Measurements from ENCODE around the gene RASGRP4.
A peak's percentile ranks its signal among the peaks of the same experiment; 100 is the strongest.

The RASGRP4 gene

DNA sequence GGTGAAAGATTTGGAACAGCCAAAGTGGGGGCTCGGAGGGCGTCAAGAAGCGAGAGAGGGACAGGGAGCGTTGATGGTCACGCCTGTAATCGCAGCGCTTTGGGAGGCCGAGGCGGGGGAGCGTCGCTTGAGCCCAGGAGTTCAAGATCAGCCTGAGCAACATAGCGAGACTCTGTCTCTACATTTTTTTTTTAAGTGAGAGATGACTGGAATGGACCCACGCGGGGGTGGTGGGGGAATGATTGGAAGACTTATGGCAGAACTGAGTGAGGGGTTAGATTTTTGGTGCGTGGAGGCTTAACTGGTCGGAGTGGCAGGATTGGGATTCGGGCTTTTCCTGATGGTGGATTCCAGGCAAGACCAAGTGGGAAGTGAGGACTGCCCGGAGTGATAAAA lies 50.9 kb downstream of the RASGRP4 start (continued):
- TF ChIP-seq ZNF423 (tag by site-specific recombination; IDR thresholded peaks at IDR 0.05), result 0 out of 2 replicates have a peak, but pooled peaks have one; percentile 11
- 0 out of 2 replicates have a peak, but pooled peaks have one; percentile 84 for TF ChIP-seq ZFP37 (tag by site-specific recombination; IDR thresholded peaks at IDR 0.05)
- peak; percentile 9 for TF ChIP-seq ZNF121 (tag by site-specific recombination; IDR thresholded peaks at IDR 0.05)

DNA sequence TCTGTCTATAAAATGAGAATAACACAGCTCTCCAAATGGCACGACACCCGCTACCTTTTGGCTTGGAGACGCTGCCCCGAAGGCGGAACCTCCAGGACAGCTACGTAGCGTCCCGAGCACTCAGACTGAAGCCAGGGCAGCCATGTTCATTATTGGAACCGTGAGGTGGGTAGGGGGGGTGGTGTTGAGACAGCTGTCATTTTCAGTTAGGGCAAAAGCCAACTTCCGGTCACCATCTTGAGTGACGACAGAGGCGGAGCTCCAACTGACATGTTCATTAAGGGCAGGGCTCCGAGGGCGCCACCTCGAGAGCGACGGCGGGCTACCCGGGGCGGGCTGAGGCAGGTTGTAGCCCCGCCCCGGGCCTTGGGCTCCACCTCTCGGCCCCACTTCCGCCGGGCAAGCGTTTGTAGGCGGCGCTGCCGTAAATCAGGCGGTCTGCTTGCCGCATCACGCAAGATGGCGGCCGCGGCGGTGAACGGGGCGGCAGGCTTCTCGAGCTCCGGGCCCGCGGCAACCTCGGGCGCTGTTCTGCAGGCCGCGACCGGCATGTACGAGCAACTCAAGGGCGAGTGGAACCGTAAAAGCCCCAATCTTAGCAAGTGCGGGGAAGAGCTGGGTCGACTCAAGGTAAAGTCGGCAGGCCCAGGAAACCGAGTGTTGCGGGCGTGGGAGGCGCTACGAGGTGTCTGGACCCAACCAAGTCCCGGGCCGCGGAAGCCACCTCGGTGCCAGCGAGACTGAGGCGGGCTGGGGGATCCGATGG lies 51.5 kb downstream of the RASGRP4 start, which contains the start of gene PSMD8:
Gene PSMD8 (plus strand): TSS at position 240 of the 766 bp plus-strand sequence. CDS start 31 bp downstream, at position 271.
- ChIA-PET POLR2A (interaction anchor here (0.5 to 3.7 kb wide), 54 partner anchors 9 to 1061 kb away, joined by 3 to 223 read pairs (median 5); partner anchors contain the start of genes ACTN4, CATSPERG, EIF3K and FAM98C), CTCF (interaction anchor here (0.6 to 4.0 kb wide), 21 partner anchors 10 to 864 kb away, joined by 3 to 37 read pairs (median 4); partner anchors contain the start of genes CATSPERG, FAM98C, GGN and SIPA1L3)
- Histone ChIP-seq H3K4me1 (ENCODE audit: control insufficient read depth, insufficient read depth, low read length) (peaks cover 20% of the 10 kb centered on the region), H3K9me3 (ENCODE audit: control insufficient read depth, insufficient read depth, low read depth, low read length) (no peaks in the 10 kb centered on the region), H3K27ac (ENCODE audit: extremely low read depth, low read depth, low read length) (peak within 1 kb of the TSS; percentile 93), H3K4me3 (ENCODE audit: low read depth, low read length) (peak within 1 kb of the TSS; percentile 70), H3K36me3 (ENCODE audit: control insufficient read depth in 2 of 2, insufficient read depth in 1 of 2, low read length in 2 of 2) (peaks cover 30 to 36% of the 10 kb centered on the region in 2 experiments)
- TF ChIP-seq OVOL3 (tag by site-specific recombination; IDR thresholded peaks at IDR 0.05) (peak; percentile 99), KLF1 (tag by site-specific recombination; IDR thresholded peaks at IDR 0.05) (peak; percentile 88), MYNN (tag by site-specific recombination; IDR thresholded peaks at IDR 0.05; ENCODE audit: borderline replicate concordance) (peak; percentile 54; the same call in 1 of the 2 replicates), ZNF426 (tag by site-specific recombination; IDR thresholded peaks at IDR 0.05) (no peak), ZNF248 (tag by site-specific recombination; IDR thresholded peaks at IDR 0.05) (no peak), ZNF664 (tag by site-specific recombination; IDR thresholded peaks at IDR 0.05) (no peak; the same call in 1 of the 2 replicates), ZBTB7A (tag by site-specific recombination; IDR thresholded peaks at IDR 0.05; ENCODE audit: low read depth) (peak; percentile 96), ZNF404 (tag by site-specific recombination; IDR thresholded peaks at IDR 0.05) (no peak), ZNF214 (tag by site-specific recombination; IDR thresholded peaks at IDR 0.05; ENCODE audit: borderline replicate concordance) (no peak), ZNF132 (tag by site-specific recombination; IDR thresholded peaks at IDR 0.05; ENCODE audit: borderline replicate concordance) (no peak), ZNF174 (tag by site-specific recombination; IDR thresholded peaks at IDR 0.05) (no peak), TCF7L2 (IDR thresholded peaks at IDR 0.05; ENCODE audit: borderline replicate concordance, low read depth, low read length) (peak; percentile 75; the same call in 1 of the 2 replicates), ZNF341 (tag by site-specific recombination; IDR thresholded peaks at IDR 0.05; ENCODE audit: low read depth) (peak; percentile 96), ZFP3 (tag by site-specific recombination; IDR thresholded peaks at IDR 0.05; ENCODE audit: low read depth) (peak; percentile 10; the same call in 1 of the 2 replicates), ZNF561 (tag by site-specific recombination; IDR thresholded peaks at IDR 0.05; ENCODE audit: borderline replicate concordance) (peak; percentile 83), ZNF184 (tag by site-specific recombination; IDR thresholded peaks at IDR 0.05) (no peak), KLF10 (tag by site-specific recombination; IDR thresholded peaks at IDR 0.05) (peak; percentile 90), ZNF266 (tag by site-specific recombination; IDR thresholded peaks at IDR 0.05; ENCODE audit: low read depth) (no peak; the same call in 1 of the 2 replicates)
- TF ChIP-seq, protein P1, sequence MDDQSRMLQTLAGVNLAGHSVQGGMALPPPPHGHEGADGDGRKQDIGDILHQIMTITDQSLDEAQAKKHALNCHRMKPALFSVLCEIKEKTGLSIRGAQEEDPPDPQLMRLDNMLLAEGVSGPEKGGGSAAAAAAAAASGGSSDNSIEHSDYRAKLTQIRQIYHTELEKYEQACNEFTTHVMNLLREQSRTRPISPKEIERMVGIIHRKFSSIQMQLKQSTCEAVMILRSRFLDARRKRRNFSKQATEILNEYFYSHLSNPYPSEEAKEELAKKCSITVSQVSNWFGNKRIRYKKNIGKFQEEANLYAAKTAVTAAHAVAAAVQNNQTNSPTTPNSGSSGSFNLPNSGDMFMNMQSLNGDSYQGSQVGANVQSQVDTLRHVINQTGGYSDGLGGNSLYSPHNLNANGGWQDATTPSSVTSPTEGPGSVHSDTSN (CRISPR knock-in tag; IDR thresholded peaks at IDR 0.05), result peak; percentile 93
- TF ChIP-seq, protein P2, sequence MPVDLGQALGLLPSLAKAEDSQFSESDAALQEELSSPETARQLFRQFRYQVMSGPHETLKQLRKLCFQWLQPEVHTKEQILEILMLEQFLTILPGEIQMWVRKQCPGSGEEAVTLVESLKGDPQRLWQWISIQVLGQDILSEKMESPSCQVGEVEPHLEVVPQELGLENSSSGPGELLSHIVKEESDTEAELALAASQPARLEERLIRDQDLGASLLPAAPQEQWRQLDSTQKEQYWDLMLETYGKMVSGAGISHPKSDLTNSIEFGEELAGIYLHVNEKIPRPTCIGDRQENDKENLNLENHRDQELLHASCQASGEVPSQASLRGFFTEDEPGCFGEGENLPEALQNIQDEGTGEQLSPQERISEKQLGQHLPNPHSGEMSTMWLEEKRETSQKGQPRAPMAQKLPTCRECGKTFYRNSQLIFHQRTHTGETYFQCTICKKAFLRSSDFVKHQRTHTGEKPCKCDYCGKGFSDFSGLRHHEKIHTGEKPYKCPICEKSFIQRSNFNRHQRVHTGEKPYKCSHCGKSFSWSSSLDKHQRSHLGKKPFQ (tag by site-specific recombination; IDR thresholded peaks at IDR 0.05), result peak; percentile 9; the same call in 1 of the 2 replicates
- TF ChIP-seq, protein P3, sequence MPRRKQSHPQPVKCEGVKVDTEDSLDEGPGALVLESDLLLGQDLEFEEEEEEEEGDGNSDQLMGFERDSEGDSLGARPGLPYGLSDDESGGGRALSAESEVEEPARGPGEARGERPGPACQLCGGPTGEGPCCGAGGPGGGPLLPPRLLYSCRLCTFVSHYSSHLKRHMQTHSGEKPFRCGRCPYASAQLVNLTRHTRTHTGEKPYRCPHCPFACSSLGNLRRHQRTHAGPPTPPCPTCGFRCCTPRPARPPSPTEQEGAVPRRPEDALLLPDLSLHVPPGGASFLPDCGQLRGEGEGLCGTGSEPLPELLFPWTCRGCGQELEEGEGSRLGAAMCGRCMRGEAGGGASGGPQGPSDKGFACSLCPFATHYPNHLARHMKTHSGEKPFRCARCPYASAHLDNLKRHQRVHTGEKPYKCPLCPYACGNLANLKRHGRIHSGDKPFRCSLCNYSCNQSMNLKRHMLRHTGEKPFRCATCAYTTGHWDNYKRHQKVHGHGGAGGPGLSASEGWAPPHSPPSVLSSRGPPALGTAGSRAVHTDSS (tag by site-specific recombination; IDR thresholded peaks at IDR 0.05), result no peak; the same call in 1 of the 2 replicates
- TF ChIP-seq, protein P4, sequence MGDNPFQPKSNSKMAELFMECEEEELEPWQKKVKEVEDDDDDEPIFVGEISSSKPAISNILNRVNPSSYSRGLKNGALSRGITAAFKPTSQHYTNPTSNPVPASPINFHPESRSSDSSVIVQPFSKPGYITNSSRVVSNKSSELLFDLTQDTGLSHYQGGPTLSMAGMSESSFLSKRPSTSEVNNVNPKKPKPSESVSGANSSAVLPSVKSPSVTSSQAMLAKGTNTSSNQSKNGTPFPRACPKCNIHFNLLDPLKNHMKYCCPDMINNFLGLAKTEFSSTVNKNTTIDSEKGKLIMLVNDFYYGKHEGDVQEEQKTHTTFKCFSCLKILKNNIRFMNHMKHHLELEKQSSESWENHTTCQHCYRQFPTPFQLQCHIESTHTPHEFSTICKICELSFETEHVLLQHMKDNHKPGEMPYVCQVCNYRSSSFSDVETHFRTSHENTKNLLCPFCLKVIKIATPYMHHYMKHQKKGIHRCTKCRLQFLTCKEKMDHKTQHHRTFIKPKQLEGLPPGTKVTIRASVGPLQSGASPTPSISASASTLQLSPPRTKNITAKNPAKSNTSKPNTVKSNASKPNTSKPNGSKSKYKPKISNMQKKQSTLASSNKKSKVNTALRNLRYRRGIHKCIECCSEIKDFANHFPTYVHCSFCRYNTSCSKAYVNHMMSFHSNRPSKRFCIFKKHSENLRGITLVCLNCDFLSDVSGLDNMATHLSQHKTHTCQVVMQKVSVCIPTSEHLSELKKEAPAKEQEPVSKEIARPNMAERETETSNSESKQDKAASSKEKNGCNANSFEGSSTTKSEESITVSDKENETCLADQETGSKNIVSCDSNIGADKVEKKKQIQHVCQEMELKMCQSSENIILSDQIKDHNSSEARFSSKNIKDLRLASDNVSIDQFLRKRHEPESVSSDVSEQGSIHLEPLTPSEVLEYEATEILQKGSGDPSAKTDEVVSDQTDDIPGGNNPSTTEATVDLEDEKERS (tag by site-specific recombination; IDR thresholded peaks at IDR 0.05), result peak; percentile 97
- TF ChIP-seq, protein P5, sequence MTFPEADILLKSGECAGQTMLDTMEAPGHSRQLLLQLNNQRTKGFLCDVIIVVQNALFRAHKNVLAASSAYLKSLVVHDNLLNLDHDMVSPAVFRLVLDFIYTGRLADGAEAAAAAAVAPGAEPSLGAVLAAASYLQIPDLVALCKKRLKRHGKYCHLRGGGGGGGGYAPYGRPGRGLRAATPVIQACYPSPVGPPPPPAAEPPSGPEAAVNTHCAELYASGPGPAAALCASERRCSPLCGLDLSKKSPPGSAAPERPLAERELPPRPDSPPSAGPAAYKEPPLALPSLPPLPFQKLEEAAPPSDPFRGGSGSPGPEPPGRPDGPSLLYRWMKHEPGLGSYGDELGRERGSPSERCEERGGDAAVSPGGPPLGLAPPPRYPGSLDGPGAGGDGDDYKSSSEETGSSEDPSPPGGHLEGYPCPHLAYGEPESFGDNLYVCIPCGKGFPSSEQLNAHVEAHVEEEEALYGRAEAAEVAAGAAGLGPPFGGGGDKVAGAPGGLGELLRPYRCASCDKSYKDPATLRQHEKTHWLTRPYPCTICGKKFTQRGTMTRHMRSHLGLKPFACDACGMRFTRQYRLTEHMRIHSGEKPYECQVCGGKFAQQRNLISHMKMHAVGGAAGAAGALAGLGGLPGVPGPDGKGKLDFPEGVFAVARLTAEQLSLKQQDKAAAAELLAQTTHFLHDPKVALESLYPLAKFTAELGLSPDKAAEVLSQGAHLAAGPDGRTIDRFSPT (tag by site-specific recombination; IDR thresholded peaks at IDR 0.05), result peak; percentile 99
